HCT116 (cell line): ENCODE results near the gene TNFRSF17. TPM values are rescaled to one million over a fixed set of nuclear protein-coding genes. Genes with fewer than 3 reads are reported as not detected.

Experiments
- ATAC-seq: fragments of 200-7000 bp; cut with Tn5 transposase; 2 replicates; pipeline ENCODE4 v1.9.1; 2020; ENCODE audit warnings: mild to moderate bottlenecking, moderate library complexity
- BruUV-seq: library from RNA; stranded (reverse); fragments of 400-500 nt; replicated peaks from 2 replicates; lab custom pipeline; 2021; lab: Mats Ljungman, UMichigan
- CTCF ChIA-PET: fragments of 300-600 bp; sonication (Branson Sonifier 250); formaldehyde crosslinking; loops from one replicate; lab custom pipeline; 2021; ENCODE audit warnings: antibody characterized with exemption; lab: Charles Lee
- POLR2A ChIA-PET: fragments of 300-600, 350-600 bp; sonication (Branson Sonifier 250); formaldehyde crosslinking; loops from one replicate; lab custom pipeline; 2021; ENCODE audit warnings: antibody characterized with exemption; lab: Charles Lee
- RAD21 ChIA-PET, 2 experiments: fragments of 300-600 bp; sonication (Branson Sonifier 250); formaldehyde crosslinking; loops; one replicate each; lab custom pipeline; 2023; ENCODE audit warnings: low total read pairs in 2 of 2; ENCODE audit not compliant: uncharacterized antibody in 2 of 2, unreplicated experiment in 2 of 2, low non-redundant PET in 1 of 2; lab: Charles Lee
- DNase-seq: peaks from one replicate; pipeline ENCODE4 v3.0.0-alpha.2; 2010; ENCODE audit warnings: low read depth, low spot score
- H2AFZ ChIP-seq: fragments of 200-600 bp; shearing (Covaris generic), sonication (generic); 2 replicates; pipeline ENCODE4 v1.6.1; 2017; ENCODE audit warnings: low read depth, mixed run types, mixed read lengths, antibody characterized with exemption, low read length; ENCODE audit not compliant: poor library complexity, severe bottlenecking
- H3K27ac ChIP-seq: 2 replicates; pipeline ENCODE4 v1.5.1; 2012; ENCODE audit warnings: low read depth, low read length
- H3K27me3 ChIP-seq: fragments of 200-600 bp; sonication (generic); 2 replicates; pipeline ENCODE4 v1.6.1; 2016; ENCODE audit warnings: mixed run types, low read length, mixed read lengths; ENCODE audit not compliant: insufficient read depth
- H3K36me3 ChIP-seq, 2 experiments: fragments of 200-500 bp in 1 of 2; fragments of 200-600 bp in 1 of 2; sonication (Bioruptor generic) in 1 of 2; sonication (generic) in 1 of 2; 2 replicates each; pipeline versions ENCODE4 v1.5.1 to v1.6.1; 2014 to 2016; ENCODE audit warnings: low read length in 2 of 2, inconsistent platforms in 1 of 2, mixed read lengths in 1 of 2, mixed run types in 1 of 2; ENCODE audit not compliant: insufficient read depth in 2 of 2, control insufficient read depth in 1 of 2
- H3K4me1 ChIP-seq, 2 experiments: fragments of 200-600 bp in 1 of 2; sonication (generic) in 1 of 2; 2 replicates each; pipeline versions ENCODE4 v1.5.1 to v1.6.1; 2012 to 2017; ENCODE audit warnings: low read length in 2 of 2, inconsistent platforms in 1 of 2, mild to moderate bottlenecking in 1 of 2, mixed read lengths in 1 of 2, mixed run types in 1 of 2, moderate library complexity in 1 of 2; ENCODE audit not compliant: insufficient read depth in 2 of 2, control insufficient read depth in 1 of 2
- H3K4me2 ChIP-seq: fragments of 200-600 bp; sonication (generic); 2 replicates; pipeline ENCODE4 v1.6.1; 2017; ENCODE audit warnings: mixed run types, low read length, mixed read lengths
- H3K4me3 ChIP-seq, 2 experiments: fragments of 200-600 bp in 1 of 2; sonication (generic) in 1 of 2; replicated peaks in 1 of 2; 2 replicates each; pipeline ENCODE4 v1.5.1; 2011 to 2016; ENCODE audit warnings: low read length in 2 of 2, control low read depth in 1 of 2, low read depth in 1 of 2, mild to moderate bottlenecking in 1 of 2, mixed read lengths in 1 of 2, mixed run types in 1 of 2
- H3K79me2 ChIP-seq: fragments of 200-600 bp; sonication (generic); 2 replicates; pipeline ENCODE4 v1.6.1; 2017; ENCODE audit warnings: mild to moderate bottlenecking, mixed run types, low read length, moderate library complexity, mixed read lengths; ENCODE audit not compliant: insufficient read depth
- H3K9ac ChIP-seq: fragments of 200-600 bp; sonication (generic); 2 replicates; pipeline ENCODE4 v1.6.1; 2016; ENCODE audit warnings: low read length, mixed read lengths
- H3K9me2 ChIP-seq: fragments of 200-600 bp; sonication (generic), shearing (Covaris generic); 2 replicates; pipeline ENCODE4 v1.6.1; 2017; ENCODE audit warnings: mixed run types, mild to moderate bottlenecking, moderate library complexity; ENCODE audit not compliant: insufficient read depth
- H3K9me3 ChIP-seq, 2 experiments: fragments of 200-500 bp in 1 of 2; fragments of 200-600 bp in 1 of 2; sonication (Bioruptor generic) in 1 of 2; sonication (generic) in 1 of 2; 2 replicates each; pipeline ENCODE4 v1.6.1; 2014 to 2017; ENCODE audit warnings: low read length in 2 of 2, mixed read lengths in 2 of 2, inconsistent platforms in 1 of 2, low read depth in 1 of 2, mild to moderate bottlenecking in 1 of 2, mixed run types in 1 of 2, moderate library complexity in 1 of 2; ENCODE audit not compliant: control insufficient read depth in 1 of 2, insufficient read depth in 1 of 2
- H4K20me1 ChIP-seq: fragments of 200-600 bp; sonication (generic), shearing (Covaris generic); 2 replicates; pipeline ENCODE4 v1.6.1; 2017; ENCODE audit warnings: mixed run types, mild to moderate bottlenecking, moderate library complexity; ENCODE audit not compliant: insufficient read depth
- CBX3 ChIP-seq: IDR thresholded peaks from 2 replicates; pipeline ENCODE4 v1.6.1; 2012; ENCODE audit warnings: low read depth
- CTCF ChIP-seq, 3 experiments: fragments of 200-600 bp in 1 of 3; sonication (generic) in 1 of 3; IDR thresholded peaks in 2 of 3; conservative IDR thresholded peaks in 1 of 3; 2 replicates each; pipeline ENCODE4 v1.5.1; 2012 to 2017; ENCODE audit warnings: low read depth in 2 of 3, low read length in 2 of 3, antibody characterized with exemption in 1 of 3, borderline replicate concordance in 1 of 3, control low read depth in 1 of 3, mild to moderate bottlenecking in 1 of 3, mixed read lengths in 1 of 3, mixed run types in 1 of 3, moderate library complexity in 1 of 3; ENCODE audit not compliant: insufficient read depth in 1 of 3
- EGR1 ChIP-seq: IDR thresholded peaks from 2 replicates; pipeline ENCODE4 v1.6.1; 2012; ENCODE audit warnings: low read depth
- EZH2phosphoT487 ChIP-seq: fragments of 200-600 bp; IDR thresholded peaks from 2 replicates; pipeline ENCODE4 v1.6.1; 2018; ENCODE audit warnings: antibody characterized with exemption, borderline replicate concordance
- FOSL1 ChIP-seq: IDR thresholded peaks from 2 replicates; pipeline ENCODE4 v1.6.1; 2012; ENCODE audit warnings: low read depth
- JUND ChIP-seq: IDR thresholded peaks from 2 replicates; pipeline ENCODE4 v1.6.1; 2012
- MAX ChIP-seq: IDR thresholded peaks from 2 replicates; pipeline ENCODE4 v1.6.1; 2012
- POLR2A ChIP-seq: IDR thresholded peaks from 2 replicates; pipeline ENCODE4 v1.7.0; 2011; ENCODE audit warnings: borderline replicate concordance; ENCODE audit not compliant: insufficient read depth, insufficient read length; ENCODE audit errors: extremely low read depth
- POLR2AphosphoS5 ChIP-seq: IDR thresholded peaks from 2 replicates; pipeline ENCODE4 v1.6.1; 2011; ENCODE audit warnings: mild to moderate bottlenecking, low read depth, low read length, moderate library complexity
- REST ChIP-seq: IDR thresholded peaks from 2 replicates; pipeline ENCODE4 v1.6.1; 2012; ENCODE audit warnings: low read depth
- SIN3A ChIP-seq: IDR thresholded peaks from 2 replicates; pipeline ENCODE4 v1.6.1; 2012; ENCODE audit warnings: low read depth
- SP1 ChIP-seq: IDR thresholded peaks from 2 replicates; pipeline ENCODE4 v1.6.1; 2012; ENCODE audit warnings: low read depth
- SRF ChIP-seq: IDR thresholded peaks from 2 replicates; pipeline ENCODE4 v1.6.1; 2012; ENCODE audit warnings: low read depth
- ZBTB33 ChIP-seq: IDR thresholded peaks from 2 replicates; pipeline ENCODE4 v1.6.1; 2011; ENCODE audit warnings: mild to moderate bottlenecking, low read length, moderate library complexity; ENCODE audit not compliant: insufficient replicate concordance; ENCODE audit errors: extremely low read depth
- ZFX ChIP-seq: fragments of 450-650 bp; IDR thresholded peaks from 2 replicates; pipeline ENCODE4 v1.6.1; 2017
- ZNF274 ChIP-seq: fragments of 200-500 bp; sonication (Bioruptor generic); IDR thresholded peaks from 2 replicates; pipeline ENCODE4 v1.6.1; 2014; ENCODE audit warnings: mild to moderate bottlenecking, low read depth, low read length, inconsistent platforms
- intact Hi-C: fragments of 100-400 bp; cut with micrococcal nuclease; formaldehyde crosslinking; loops from 2 replicates; pipeline ENCODE4 v1.10.0; 2022
- total RNA-seq: library from RNA; stranded (reverse); gene quantifications from one replicate; pipeline ENCODE4 v1.2.1, GENCODE V29; 2021; ENCODE audit not compliant: unreplicated experiment

Gene TNFRSF17
- total RNA-seq, 1 experiment from 2014 or later, result not detected

- Histone ChIP-seq H3K27me3 (no peaks in the 10 kb centered on the region), H3K4me3 (no peak overlapping the region), H2AFZ (no peak overlapping the region), H3K4me1 (no peaks in the 10 kb centered on the region), H3K9me3 (no peaks in the 10 kb centered on the region), H3K27ac (no peak overlapping the region), H3K36me3 (no peaks in the 10 kb centered on the region), H3K9me2 (no peaks in the 10 kb centered on the region), H4K20me1 (no peaks in the 10 kb centered on the region), H3K9ac (no peak overlapping the region), H3K4me2 (no peak overlapping the region), H3K79me2 (no peaks in the 10 kb centered on the region)
- ChIA-PET POLR2A (no interaction called here), RAD21 (no interaction called here), CTCF (no interaction called here)
- intact Hi-C loops, result no loop called here
- no peak for DNase-seq
- ATAC-seq, result no peak
- TF ChIP-seq ZFX (no peak), SRF (no peak), EZH2phosphoT487 (no peak), CBX3 (no peak), POLR2AphosphoS5 (no peak), JUND (no peak), FOSL1 (no peak), CTCF (IDR thresholded peaks at IDR 0.05 in 2 of 3, conservative IDR thresholded peaks at IDR 0.05 in 1 of 3; ENCODE audit: borderline replicate concordance in 1 of 3, insufficient read depth in 1 of 3, low read depth in 2 of 3, low read length in 2 of 3) (no peak), REST (no peak), EGR1 (no peak), SIN3A (no peak), SP1 (no peak), POLR2A (no peak), ZBTB33 (no peak), ZNF274 (no peak), MAX (no peak)
- no TSS peak for BruUV-seq
Measured at GRCh38 chr16:12017558-12017957, 52.5 kb downstream of the TNFRSF17 start.
